Stimulated activated CD4-positive, alpha-beta T cell treated with anti-CD3 and anti-CD28 coated beads, Interleukin-1b, Interleukin-23, amount 100 ng/mL, for 1 hour (primary cell): ENCODE data around the gene MORN4.
"Not testable (repeated sequence)": the region's sequence is repeated elsewhere in the genome, so short reads cannot be mapped to it uniquely, and the experiment has no call there.

ENCODE experiments used
- DNase-seq, 2 donors: peaks; one replicate each; pipeline ENCODE4 v3.0.0-alpha.2; 2020; ENCODE audit warnings: low read depth in 2 of 2

Gene MORN4

GRCh38 chr10:97632949-97633884 is at the start of gene MORN4:
Gene MORN4, minus strand, starts transcription at chr10:97633500. Its CDS starts 13,847 bp downstream, at chr10:97619653.
- peak; percentile 75 to 83 for DNase-seq

DNA sequence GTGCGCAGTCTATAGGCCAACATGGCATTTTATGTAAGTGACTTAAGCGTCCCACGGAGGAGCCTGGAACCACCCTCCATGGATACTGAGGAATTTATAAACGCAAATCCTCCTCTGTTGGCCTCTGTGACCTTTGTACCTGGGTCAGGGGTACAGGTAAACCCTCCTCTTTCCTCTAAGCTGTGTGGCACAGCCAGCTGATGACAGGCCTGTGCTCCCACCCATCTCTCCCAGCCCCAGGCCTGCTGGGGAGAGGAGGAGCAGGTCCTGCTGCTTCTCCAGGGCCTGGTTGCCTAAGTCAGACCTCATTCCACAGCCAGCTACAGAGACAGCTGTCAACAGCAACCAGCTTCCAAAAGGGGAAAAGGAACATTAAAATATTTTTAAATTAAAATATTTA is 48.7 kb upstream of the MORN4 start:
- no peak for DNase-seq

DNA sequence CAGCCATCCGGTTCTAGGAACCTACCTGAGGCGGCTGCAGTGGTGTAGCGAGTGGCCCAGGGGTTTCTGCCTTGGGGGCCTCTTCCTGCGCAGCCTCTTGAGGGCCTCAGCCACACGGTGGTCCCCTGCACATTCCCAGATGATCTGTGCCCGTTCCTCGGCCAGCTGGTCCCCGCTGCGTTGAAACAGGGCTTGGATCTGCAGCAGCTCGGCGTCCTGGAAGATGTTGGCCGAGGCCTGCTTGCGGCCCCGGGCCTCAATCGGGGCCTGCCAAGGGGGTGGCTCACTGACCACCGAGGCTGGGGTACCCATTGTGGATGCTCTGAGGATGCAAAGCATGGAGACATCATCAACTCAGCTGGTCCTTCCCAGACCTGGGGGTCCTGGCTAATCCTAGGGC is 46.3 kb upstream of the MORN4 start:
- DNase-seq, result no peak

- peak in 1 of 2 donors; percentile 6 for DNase-seq
Observed at GRCh38 chr10:97676770-97677581, 43.7 kb upstream of the MORN4 start.

- DNase-seq, result no peak
Observed at GRCh38 chr10:97675222-97675621, 41.9 kb upstream of the MORN4 start.

GRCh38 chr10:97673736-97674525 is 40.6 kb upstream of the MORN4 start:
- no peak for DNase-seq

DNA sequence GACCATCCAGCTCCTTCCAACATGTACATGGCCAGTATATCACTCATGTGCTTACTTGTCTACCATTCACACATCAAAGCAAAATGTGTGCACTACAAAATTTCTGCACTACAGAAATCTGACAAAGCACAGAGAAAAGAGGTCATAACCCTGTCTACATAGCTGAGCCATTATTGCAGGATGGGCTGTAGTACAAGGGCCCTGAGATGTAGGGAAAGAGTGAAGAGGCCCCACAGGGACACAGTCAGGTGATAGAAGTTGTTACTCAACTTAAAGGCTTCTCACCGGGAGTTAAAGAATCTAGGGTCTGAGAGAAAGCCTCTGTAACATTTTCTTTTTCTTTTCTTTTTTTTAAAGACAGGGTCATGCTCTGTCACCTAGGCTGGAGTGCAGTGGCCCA is 36.3 kb upstream of the MORN4 start:
- DNase-seq, result no peak

DNA sequence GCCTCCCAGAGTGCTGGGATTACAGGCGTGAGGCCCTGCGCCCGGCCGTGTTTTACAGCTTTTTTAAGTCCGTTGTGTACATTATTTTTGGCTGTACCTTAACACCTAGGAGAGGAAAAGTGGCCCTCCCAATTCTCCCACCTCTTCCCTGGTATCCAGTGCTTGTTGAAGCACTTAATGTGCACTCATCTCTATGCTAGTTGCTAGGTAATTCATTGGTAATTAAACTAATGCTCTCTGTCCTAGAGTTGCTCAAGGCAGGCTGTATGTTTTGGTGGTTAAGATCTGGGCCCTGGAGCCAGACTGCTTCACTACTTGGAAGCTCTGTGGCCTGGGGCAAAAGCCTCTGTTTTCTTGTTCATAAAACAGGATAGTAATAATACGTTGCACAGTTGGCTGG is 34.2 kb upstream of the MORN4 start:
- no peak for DNase-seq

DNA sequence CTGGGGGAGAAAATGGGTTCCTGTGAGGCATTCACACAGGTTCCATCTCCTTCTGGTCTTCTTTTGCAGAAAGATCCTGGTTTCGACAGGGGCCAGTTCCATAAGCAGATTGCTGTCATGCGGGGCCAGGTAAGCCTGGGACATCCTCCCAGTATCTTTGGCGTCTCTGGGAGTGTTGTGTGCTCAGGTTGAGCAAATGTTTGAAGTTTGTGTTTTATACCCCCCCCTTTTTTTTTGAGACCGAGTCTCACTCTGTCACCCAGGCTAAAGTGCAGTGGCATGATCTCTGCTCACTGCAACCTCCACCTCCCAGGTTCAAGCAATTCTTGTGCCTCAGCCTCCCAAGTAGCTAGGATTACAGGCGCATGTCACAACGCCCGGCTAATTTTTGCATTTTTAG is 33.7 kb upstream of the MORN4 start:
- no peak for DNase-seq

GRCh38 chr10:97664282-97664850 is 31.1 kb upstream of the MORN4 start:
- DNase-seq, result no peak

GRCh38 chr10:97659589-97659988 is 26.3 kb upstream of the MORN4 start:
- DNase-seq, result no peak

GRCh38 chr10:97656777-97657176 is 23.5 kb upstream of the MORN4 start:
- no peak for DNase-seq

DNA sequence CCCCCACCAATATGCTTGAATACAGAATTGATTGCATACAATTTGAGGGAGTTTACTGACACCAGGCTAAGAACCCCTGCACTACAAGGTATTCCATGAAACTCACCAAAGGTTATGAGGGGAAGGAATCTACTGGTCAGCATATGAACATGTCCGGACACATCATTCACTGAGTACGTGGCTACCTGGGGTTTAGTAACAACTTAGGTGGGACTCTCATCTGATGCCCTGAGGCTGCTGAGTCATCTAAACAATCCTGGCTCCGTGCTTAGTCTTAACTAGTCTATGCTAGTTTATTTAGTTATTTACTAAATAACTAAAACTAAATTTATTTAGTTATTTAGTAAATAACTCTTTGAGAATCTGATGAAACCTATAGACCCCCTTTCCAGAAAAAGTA is 18.5 kb upstream of the MORN4 start:
- no peak for DNase-seq

DNA sequence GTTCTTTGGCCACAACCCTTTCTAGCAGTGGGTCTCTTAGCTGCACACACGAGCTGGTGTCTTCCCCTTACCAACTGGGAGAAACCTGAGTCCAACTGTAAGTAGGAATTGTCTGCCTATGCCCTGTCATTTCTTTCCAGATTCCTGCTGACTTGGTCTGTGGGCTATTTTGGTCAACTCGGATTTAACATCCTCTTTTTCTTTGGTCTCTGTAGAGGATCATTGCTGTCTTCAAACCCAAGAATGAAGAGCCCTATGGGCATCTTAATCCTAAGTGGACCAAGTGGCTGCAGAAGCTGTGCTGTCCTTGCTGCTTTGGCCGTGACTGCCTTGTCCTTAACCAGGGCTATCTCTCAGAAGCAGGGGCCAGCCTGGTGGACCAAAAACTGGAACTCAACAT is 17.4 kb upstream of the MORN4 start:
- no peak for DNase-seq

- DNase-seq, result not testable (repeated sequence)
Observed at GRCh38 chr10:97649405-97649750, 16.1 kb upstream of the MORN4 start.

GRCh38 chr10:97648562-97649404 is 15.5 kb upstream of the MORN4 start:
- no peak for DNase-seq

DNA sequence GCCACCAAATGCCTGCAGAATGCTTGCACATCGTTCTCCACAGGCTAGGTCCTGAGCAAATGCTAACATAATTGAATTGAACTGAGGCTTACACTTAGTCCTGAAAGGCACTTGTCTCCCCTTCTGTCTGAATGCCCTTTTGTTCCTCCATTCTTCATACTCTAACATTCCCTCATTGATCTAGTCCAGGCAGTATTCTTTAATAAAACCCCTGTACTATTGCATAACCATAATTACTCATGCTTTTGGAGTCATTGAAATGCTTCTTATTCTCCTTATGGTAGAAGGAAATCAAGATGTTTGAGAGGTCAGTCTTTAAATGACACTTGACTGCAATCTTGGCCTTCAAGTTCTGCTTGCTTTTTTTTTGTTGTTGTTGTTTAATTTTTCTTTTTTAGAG is 14.3 kb upstream of the MORN4 start:
- no peak for DNase-seq

DNA sequence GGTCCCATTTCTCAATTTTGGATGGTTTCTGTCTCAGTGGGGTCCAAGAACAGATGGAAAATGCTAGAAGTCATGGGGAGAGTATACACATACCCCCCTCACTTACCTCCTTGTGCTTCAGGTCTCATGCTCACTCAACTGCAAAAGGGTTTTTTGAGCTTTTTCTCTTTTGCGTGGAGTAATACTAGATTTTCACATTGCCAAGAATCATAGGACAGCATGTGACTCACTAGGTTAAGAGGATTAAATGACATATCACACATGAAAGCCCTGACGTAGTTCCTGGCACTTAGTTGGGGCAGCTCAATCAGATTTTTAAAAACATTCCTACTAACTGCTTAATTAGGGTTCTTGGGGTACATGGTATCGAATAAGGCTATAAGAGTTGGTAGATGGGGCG is 11.6 kb upstream of the MORN4 start:
- DNase-seq, result no peak

DNA sequence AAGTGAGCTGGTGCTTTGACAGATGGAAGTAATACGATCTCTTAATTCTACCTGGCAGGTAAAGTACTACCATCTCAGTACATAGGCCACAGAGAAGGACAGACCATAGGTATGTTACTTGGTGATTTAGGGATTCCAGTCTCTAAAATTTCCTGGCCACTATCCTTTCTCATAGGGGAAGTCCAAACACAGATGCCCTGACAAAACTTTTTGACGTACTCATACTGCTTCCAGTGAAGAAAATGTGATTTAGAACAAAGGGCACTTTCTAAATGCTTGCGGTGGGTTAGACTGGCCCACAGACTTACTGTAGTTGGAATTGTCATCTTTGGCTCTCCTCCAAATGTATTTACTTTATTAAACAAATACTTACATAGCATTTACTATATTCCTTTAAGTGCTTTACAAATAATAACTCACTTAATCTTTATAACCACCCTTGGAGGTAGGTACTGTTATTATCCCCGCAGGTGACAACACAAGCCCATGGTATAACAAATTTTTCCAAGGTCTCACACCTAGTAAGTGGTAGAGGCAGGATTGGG is 10.2 kb upstream of the MORN4 start:
- DNase-seq, result no peak

- not testable (repeated sequence) for DNase-seq
Observed at GRCh38 chr10:97642471-97643159, 9.3 kb upstream of the MORN4 start.
